ENCODE data around the gene USP7. TPM values are rescaled to one million over a fixed set of nuclear protein-coding genes. Genes with fewer than 3 reads are reported as not detected.
"Not testable (repeated sequence)": the region's sequence is repeated elsewhere in the genome, so short reads cannot be mapped to it uniquely, and the experiment has no call there.

The USP7 gene
- total RNA-seq, 1 donor from 2014 or later = 70.4 TPM

- no peak for DNase-seq (ENCODE audit: low read depth)
These were observed 82.7 kb downstream of the USP7 start for GRCh38 chr16:8880839-8881510.

DNA sequence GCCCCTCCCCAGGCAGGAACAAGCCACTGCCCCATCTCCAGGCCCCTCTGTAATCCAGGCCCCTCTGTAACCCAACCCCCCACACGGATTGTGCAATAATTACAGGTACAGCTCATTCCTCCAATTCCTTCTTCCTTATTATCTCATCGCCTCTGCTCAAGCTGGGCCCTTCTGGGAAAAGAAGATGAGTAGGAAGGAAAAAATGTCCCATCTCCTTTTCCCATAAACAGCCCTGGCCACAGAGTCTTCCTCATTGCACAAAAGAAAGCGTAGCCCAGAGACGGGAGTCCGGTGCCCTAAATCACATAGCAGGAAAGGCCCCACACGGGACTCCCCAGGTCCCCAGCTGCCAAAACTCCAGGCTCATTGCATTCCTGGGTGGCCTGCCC lies 85.2 kb downstream of the USP7 start:
- peak; percentile 87 for DNase-seq (ENCODE audit: low read depth)

GRCh38 chr16:8877894-8878522 lies 85.7 kb downstream of the USP7 start:
- DNase-seq (ENCODE audit: low read depth) = no peak

DNA sequence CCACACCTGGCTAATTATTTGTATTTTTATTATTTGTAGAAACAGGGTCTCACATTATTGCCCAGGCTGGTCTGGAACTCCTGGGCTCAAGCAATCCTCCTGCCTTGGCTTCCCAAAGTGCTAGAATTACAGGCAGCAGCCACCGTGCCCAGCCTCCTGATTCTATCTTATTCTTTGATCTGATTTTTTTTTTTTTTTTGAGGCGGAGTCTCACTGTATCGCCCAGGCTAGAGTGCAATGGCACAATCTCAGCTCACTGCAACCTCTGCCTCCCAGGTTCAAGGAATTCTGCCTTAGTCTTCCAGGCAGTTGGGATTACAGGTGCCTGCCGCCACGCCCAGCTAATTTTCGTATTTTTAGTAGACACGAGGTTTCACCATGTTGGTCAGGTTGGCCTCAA lies 88.4 kb downstream of the USP7 start:
- DNase-seq (ENCODE audit: low read depth) = not testable (repeated sequence)

- no peak for DNase-seq (ENCODE audit: low read depth)
These were observed 89.3 kb downstream of the USP7 start for GRCh38 chr16:8874388-8874787.

DNA sequence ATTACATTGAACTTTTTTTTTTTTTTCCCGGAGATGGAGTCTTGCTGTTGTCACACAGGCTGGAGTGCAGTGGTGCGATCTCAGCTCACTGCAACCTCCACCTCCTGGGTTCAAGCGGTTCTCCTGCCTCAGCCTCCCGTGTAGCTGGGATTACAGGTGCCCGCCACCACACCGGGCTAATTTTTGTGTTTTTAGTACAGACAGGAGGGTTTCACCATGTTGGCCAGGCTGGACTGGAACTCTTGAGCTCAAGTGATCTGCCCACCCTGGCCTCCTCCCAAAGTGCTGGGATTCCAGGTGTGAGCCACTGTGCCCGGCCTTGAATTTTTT lies 89.9 kb downstream of the USP7 start:
- not testable (repeated sequence) for DNase-seq (ENCODE audit: low read depth)

DNA sequence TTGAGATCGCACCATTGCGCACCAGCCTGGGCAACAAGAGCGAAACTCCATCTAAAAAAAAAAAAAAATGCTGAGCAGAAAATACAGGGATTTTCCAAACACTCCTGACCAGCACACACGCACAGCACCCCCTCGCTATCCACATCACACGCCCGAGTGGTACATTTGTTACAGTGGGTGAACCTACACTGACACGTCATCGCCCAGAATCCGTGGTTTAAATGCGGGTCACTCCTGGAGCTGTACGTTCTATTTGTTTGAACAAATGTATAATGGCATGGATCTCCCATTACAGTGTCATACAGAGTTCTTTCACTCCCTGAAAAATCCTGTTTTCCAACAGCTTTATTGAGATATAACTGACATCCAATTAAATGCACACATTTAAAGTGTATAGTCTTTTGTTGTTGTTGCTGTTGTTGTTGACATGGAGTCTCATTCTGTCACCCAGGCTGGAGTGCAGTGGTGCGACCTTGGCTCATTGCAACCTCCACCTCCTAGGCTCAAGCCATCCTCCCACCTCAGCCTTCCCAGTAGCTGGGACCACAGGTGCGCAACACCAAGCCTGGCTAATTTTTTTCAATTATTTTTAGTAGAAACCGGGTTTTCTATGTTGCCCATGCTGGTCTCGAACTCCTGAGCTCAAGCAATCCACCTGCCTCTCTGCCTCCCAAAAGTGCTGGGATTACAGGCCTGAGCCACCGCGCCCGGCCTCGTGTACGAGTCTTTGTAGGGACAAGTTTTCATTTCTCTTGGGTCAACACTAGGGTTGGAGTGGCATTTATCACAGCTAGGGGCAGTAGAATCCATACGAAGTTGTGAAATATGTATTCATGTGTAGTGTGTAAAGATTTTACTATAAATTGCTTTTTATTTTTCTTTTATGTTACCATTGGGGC lies 90.5 kb downstream of the USP7 start:
- DNase-seq (ENCODE audit: low read depth) = no peak

- no peak for DNase-seq (ENCODE audit: low read depth)
These were observed 91.6 kb downstream of the USP7 start for GRCh38 chr16:8872071-8872470.

- DNase-seq (ENCODE audit: low read depth) = not testable (repeated sequence)
These were observed 93.8 kb downstream of the USP7 start for GRCh38 chr16:8869988-8870241.

DNA sequence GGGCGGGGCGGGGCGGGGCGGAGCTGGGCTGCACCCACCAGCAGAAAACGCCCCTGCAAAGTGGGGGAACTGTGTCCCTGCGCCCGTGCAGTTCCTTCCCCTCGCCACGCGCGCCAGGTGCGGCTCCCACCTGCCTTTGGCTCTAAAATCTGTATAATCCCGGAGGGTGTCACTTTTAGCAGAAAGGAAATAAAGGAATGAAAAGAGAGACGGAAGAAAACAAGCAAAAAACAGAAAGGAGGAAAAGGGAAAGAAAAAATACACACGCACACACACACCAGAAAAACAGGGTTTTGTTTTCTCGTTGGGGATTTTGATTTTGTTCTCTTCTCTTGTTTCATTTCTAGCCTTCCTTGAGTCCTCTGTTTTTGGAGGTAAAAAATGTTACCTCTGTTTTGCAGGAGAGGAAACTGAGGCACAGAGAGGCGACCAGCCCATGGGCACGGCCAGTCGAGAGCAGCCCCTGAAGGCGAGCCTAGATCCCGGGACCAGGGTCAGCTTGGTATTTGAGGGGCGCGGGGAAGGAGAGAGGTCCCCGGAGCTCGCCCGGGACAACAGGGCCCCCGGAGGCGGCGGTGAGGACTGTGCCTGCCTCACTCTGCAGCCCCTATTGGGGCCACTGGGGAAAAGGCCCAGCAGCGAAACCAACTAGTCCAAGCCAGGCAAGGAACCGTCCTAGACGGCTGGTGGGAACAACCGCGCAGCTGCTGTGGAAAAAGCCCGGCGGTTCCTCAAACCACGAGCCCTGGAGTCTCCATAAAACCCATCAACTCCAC lies 94.3 kb downstream of the USP7 start:
- DNase-seq (ENCODE audit: low read depth) = no peak

- DNase-seq (ENCODE audit: low read depth) = peak; percentile 61
These were observed 95.1 kb downstream of the USP7 start, which contains the start of gene CARHSP1 for GRCh38 chr16:8868416-8869211. TSS of gene CARHSP1 (minus strand) at chr16:8869006. CDS start at chr16:8859328, 9,678 bp downstream.

- no peak for DNase-seq (ENCODE audit: low read depth)
These were observed 95.7 kb downstream of the USP7 start for GRCh38 chr16:8867932-8868415.

- DNase-seq (ENCODE audit: low read depth) = no peak
These were observed 96.3 kb downstream of the USP7 start for GRCh38 chr16:8867216-8867931.

DNA sequence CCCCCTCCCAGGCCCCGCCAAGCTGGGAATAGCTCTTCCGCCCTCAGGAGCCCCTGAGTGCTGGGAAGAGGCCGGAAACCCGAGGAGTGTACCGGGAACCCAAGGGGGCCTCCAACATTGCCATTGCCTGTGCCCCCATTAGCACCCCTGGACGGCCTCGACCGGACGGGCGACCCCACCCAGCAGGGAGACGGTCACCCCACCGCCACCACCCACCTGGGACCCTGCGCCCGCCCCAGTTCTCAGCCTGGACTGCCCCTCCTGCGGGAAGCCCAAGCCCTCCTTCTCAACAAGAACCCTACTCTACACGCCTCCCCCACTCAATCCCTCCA lies 96.9 kb downstream of the USP7 start:
- no peak for DNase-seq (ENCODE audit: low read depth)

DNA sequence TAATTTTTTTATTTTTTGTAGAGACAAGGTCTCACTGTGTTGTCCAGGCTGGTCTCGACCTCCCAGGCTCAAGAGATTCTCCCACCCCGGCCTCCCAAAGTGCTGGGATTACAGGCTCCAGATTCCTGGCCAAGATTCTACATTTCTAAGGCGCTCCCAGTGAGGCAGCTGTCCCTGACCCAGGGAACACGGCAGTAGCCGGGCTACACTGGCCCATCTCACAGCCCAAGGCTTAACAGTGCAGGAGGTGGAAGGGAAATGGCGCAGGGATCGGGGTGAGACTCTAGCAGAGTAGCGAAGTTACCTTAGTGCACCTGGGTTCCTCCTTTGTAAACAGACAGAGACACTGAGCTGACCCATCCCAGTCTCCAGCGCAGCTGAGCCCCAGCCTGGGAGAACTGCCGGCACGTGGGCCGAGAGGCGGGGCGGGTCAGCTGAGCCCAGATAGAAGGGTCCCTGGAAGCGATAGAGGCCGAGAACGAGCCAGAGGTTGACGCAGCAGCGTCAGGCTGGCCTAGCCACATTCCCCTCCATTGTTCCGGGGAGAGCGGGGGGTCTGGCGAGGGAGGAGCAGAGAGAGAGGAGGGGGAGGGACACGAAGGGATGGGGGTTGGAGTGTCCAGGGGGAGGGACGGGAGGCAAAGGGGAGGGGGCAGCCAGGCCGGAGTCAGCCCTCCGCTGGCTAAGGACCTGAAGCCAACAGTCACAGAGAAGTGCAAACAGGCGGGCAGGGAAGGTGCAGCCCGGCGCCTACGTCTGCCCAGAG lies 97.4 kb downstream of the USP7 start:
- no peak for DNase-seq (ENCODE audit: low read depth)

DNA sequence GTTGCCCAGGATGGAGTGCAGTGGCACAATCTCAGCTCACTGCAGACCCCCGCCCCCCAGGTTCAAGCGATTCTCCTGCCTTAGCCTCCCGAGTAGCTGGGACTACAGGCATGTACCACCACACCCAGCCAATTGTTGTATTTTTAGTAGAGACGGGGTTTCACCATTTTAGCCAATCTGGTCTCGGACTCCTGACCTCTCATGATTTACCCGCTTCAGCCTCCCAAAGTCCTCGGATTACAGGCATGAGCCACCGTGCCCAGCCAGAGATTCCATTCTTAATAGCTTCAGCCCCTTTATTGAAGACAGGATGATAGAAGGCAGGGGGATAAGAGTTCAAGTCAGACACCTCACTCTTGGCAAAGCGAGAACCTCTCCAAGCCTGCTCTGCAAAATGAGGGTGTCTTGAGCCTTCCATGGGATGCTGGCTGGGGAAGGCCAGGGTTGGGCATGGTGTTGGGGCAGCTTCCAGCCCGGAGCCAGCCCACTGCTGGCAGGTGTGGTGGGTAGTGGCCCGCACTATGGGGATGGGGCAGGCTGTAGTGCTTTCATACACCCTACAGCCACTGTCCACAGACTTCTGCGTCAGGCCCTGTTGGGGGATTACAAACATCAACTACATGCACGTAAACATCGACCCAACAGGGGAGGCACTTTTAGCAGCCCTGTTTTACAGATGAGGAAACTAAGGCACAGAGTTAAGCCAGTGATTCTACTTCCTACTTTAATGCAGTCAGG lies 98.4 kb downstream of the USP7 start:
- DNase-seq (ENCODE audit: low read depth) = no peak

DNA sequence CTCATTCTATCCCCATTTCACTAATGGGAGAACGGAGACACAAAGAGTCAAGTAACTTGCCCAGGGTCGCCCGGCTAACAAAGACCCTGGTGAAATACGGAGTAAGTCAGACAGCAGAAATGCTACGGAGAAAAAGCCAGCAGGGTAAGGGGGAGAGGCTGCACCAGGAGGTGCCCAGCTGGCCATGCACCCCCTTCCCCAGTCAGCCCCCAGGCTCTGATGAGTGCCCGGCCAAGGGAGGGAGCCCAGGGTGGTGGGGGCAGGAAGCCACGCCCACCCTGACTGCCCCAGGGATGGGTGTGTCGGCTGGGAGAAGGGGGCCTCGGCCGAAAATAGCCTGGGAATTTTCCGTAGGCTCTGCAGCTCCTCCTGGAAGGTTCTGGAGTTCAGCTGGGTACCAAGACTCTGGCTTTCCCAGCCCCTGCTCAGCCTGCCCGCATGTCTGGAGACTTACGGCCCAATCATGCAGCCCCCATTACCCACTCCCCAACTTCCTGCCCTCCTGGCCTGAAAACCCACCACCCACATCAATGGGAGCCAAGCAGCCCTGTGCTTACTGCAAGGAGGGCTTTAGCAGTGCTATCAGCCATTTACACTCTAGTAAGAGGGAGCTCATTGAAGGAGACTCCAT lies 99.1 kb downstream of the USP7 start:
- no peak for DNase-seq (ENCODE audit: low read depth)

DNA sequence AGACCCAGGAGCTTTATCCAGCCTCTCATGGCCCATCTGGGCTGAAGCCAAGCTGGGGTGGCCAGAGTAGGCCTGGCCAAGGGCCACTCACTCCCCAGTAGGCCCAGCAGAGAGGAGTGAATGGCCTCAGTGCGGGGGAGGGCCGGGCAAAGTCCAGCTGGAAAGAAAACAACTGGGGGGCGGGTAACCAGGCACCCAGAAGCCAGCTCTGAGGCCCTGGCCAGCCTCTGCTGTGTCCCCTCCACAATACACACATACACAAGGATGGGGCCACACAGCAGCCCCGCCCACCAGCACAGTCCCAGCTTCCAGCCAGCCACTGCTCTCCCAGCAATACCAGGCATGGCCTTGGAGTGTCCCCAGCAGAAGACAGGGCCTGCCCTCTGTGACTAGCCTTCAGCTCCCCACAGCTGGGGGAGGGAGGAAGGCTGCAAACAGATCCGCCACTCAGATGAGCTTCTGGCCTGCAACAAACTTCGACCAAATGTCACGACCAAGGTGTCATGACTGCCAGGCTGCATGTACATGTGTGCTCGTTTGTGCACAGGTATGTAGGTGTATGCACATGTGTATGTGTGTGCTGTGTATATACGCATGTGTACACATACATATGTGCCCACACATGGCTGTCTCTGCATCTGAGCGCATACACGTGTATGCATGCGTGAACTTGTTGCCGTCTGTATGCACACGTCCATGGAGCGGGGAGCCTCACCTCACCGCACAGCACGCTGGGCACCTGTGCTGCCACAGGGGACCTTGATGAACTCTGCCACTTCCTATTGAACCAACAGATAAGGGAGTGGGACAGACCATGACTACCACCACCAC lies 99.9 kb downstream of the USP7 start:
- peak; percentile 58 for DNase-seq (ENCODE audit: low read depth)

Measured in renal cortical epithelial cell (primary cell).